Esophagus muscularis mucosa (tissue), 3 donors: ENCODE data around the gene HIBCH.

Experiments
- CTCF ChIP-seq, 3 experiments: fragments of 200-600 bp in 2 of 3; fragments of 450-650 bp in 1 of 3; sonication (generic) in 2 of 3; IDR thresholded peaks; one replicate each; pipeline ENCODE4 v1.5.1; 2017 to 2019; ENCODE audit warnings: antibody characterized with exemption in 3 of 3, mild to moderate bottlenecking in 2 of 3, moderate library complexity in 1 of 3
- POLR2AphosphoS5 ChIP-seq, 2 donors: sonication (generic); formaldehyde crosslinking; IDR thresholded peaks; one replicate each; pipeline ENCODE4 v1.6.1; 2017; ENCODE audit warnings: antibody characterized with exemption in 2 of 2

- TF ChIP-seq CTCF (IDR thresholded peaks at IDR 0.05) (no peak), POLR2AphosphoS5 (IDR thresholded peaks at IDR 0.05) (no peak)
Measured at GRCh38 chr2:190313880-190314279, 5.7 kb downstream of the HIBCH start.
